HG03378 (cell line): ENCODE results near the gene NMS.

Experiments
- ATAC-seq: cut with Tn5 transposase; IDR thresholded peaks from one replicate; pipeline ENCODE4 v1.9.1; 2021; ENCODE audit warnings: mild to moderate bottlenecking, moderate library complexity; ENCODE audit not compliant: unreplicated experiment

Gene NMS

DNA sequence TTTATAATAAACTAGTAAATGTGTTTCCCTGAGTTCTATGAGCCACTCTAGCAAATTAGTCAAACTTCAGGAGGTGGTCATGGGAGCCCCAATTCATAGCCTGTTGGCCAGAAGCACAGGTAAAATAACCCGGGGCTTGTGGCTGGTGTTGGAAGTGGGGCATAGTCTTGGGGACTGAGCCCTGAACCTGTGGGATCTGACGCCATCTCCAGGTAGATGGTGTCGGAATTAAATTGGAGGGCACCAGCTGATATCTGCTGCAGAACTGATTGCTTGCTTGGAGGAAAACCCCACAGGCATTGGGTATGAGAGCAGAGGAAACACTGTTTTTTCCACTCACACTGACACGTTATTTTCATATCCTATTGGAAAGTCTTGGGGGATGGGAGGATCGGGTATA is 14.1 kb downstream of the NMS start:
- no peak for ATAC-seq

- no peak for ATAC-seq
Measured at GRCh38 chr2:100485396-100485795, 15.1 kb downstream of the NMS start.

- no peak for ATAC-seq
Measured at GRCh38 chr2:100494712-100495111, 24.4 kb downstream of the NMS start.

DNA sequence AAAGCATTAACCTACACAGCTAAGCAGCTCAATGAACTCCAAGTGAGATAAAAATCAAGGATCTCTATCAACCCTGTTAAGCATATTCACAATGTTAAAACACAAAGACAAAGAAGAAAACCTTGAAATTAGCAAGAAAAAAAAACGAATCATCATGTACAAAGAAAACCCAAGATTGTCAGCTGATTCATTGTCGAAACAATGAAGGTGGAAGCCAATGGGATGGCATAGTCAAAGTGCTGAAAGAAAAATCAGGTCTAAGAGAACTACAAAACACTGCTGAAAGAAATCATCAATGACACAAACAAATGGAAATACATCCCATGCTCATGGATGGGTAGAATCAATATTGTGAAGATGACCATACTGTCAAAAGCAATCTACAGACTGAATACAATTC is 32.5 kb downstream of the NMS start:
- no peak for ATAC-seq

- ATAC-seq: no peak
Measured at GRCh38 chr2:100504542-100504941, 34.3 kb downstream of the NMS start.

GRCh38 chr2:100509066-100509465 is 38.8 kb downstream of the NMS start:
- ATAC-seq: no peak

- no peak for ATAC-seq
Measured at GRCh38 chr2:100513650-100514049, 43.4 kb downstream of the NMS start.

DNA sequence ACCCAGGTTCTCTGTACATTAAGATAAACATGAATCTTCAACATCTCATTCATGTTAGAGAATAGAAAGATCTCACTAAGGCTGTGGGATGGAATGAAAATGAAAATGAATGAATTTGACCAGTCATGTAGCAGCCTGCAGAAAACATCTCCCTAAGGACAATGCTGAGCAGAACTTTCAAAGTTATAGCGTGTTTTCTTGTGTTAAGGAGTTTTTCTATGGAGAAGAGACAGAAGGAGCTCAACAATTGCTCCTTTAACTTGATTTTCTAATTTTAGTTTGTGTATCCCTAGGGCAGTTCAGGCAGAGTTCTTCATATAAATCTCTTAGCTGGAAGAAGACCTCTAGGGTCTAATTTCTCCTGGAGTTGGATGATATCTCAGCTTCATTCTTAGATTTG is 47.3 kb downstream of the NMS start:
- ATAC-seq: no peak

DNA sequence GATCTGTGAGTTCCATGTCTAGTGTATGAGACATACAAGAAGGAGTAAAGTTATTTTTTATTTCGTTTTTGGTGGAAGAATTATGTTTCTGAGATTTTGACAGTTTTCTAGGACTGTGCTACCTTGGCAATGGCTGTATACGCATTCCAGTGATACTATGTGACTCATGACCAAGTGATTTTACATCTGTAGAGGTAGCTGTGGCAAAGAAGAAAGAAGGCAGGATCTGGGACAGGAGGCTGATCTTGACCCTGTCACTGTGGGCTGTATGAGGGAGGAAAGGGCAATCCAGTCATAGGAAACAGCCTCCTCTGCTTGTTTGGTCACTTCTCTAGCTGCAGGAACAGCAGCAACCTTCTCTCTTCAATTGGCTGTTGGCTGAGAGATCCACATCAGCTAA is 48.5 kb downstream of the NMS start:
- ATAC-seq: no peak

GRCh38 chr2:100520224-100520623 is 49.9 kb downstream of the NMS start:
- ATAC-seq: no peak

DNA sequence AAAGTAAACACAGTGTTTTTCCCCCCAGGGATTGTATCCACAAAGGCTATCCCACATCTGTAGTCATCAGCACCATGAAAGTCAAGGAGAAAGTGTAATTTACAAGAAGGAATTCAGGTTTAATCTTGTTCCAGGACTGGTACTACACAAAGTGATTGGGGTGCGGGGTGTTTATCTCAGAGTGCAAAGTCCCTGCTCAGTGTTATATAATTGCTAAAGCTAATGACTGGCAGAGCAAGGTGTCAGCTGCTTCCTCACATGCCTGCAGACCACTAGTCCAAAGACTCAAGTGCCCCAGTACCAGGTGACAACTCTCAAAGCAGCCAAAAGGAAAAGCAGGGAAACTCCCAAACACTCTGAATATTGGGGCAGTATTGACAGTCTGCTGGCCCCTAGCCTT is 52.1 kb downstream of the NMS start:
- ATAC-seq: no peak

- no peak for ATAC-seq
Measured at GRCh38 chr2:100524331-100524730, 54.0 kb downstream of the NMS start.

- ATAC-seq: no peak
Measured at GRCh38 chr2:100526868-100527267, 56.6 kb downstream of the NMS start.

DNA sequence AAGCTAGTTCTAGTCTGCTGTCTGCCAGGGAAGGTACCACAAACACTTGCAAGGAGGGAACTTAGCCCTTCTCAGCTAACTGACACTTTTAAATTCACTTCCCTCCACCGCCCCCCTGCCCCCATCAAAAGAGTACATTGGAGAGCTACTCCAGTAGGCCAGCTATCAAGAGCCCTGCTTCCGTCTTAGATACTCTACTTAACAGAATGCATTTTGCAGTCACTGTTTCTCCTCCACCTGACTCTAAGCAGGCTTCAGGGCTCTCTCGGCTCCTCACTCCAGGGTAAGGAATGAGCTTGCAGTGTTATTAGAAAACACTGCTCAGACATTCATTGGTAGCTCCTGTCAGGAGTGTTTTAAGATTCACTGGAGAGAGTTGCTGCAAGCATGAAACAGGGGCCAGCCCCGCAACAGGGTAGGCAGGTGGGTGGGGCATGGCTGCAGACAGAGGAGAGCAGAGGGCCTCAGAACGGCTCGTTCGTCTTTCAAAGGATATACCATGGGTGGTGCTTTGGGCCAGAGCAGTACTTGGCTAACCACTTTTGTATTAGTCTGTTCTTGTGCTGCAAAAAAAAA is 57.2 kb downstream of the NMS start:
- ATAC-seq: no peak

DNA sequence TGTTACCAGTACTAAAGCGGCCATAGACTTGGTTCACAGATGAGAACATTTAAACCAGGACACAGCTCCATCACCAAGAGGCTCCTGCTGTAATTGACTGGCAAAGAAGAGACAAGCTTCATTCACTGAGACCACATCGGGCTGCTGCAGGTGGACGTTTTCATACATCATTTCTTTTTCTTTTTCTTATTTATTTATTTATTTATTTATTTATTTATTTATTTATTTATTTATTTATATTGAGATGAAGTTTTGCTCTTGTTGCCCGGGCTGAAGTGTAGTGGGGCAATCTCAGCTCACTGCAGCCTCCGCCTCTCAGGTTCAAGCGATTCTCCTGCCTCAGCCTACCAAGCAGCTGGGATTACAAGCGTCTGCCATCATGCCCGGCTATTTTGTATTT is 58.9 kb downstream of the NMS start:
- no peak for ATAC-seq

- no peak for ATAC-seq
Measured at GRCh38 chr2:100529900-100530299, 59.6 kb downstream of the NMS start.
